ENCODE data around the gene RERE. TPM values are rescaled to one million over a fixed set of nuclear protein-coding genes. Genes with fewer than 3 reads are reported as not detected.
"Not testable (repeated sequence)": the region's sequence is repeated elsewhere in the genome, so short reads cannot be mapped to it uniquely, and the experiment has no call there.

Gene RERE
- total and polyA plus RNA-seq, 4 donors: 26.8 to 133 (median 82.7) TPM

DNA sequence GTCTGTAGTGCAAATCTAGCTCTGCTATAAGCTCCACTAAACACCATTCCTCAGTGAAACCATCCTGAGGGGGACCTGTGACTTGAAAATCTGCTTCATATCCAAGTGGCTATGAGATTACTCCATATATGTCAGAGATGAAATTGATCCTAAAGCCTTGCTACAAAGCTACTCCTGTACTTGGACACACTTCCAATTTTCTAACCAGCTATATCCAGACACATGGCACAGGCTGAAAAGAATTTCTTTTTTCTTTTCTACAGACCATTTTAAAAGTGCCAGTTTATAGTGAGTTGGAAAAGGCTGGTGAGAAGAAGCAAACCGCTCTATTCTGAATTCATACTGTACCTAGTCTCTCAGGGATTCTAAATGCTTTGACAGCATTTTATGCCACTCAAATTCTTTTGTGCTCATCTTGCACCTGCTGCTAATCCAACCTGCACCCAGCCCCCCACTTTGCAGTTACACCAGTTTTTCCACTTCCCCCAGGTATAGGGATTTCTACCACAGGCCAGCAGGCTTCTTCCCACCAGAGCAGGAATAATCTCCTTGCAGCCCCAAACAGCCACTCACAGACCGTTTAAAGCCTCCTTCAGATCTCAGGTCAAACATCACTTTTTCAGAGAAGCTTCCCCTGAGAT lies 112.5 kb downstream of the RERE start:
- Histone ChIP-seq H3K4me3 (ENCODE audit: low read length in 2 of 2) (no peak overlapping the region), H3K4me1 (ENCODE audit: control insufficient read depth in 1 of 2, insufficient read depth in 2 of 2, low read length in 2 of 2) (no peaks in the 10 kb centered on the region), H3K36me3 (ENCODE audit: control insufficient read depth in 1 of 2, insufficient read depth in 2 of 2, low read length in 1 of 2) (no peaks in the 10 kb centered on the region), H3K27me3 (ENCODE audit: control insufficient read depth in 1 of 2, insufficient read depth in 2 of 2, low read length in 1 of 2) (no peaks in the 10 kb centered on the region), H3K9me3 (ENCODE audit: control insufficient read depth, low read length) (no peaks in the 10 kb centered on the region), H3K27ac (ENCODE audit: low read depth in 1 of 2, low read length in 2 of 2) (no peak overlapping the region)
- ATAC-seq (ENCODE audit: low FRiP score): no peak
- intact Hi-C loops (cut with DNase I): loop anchor here in 1 of 2 donors (10.0 kb wide), 1 partner anchor 280 kb away; no protein-coding TSS in a partner anchor
- DNase-seq: no peak
- WGBS, 2 donors: 37 to 43% methylated on average over 2 of the region's 2 CpGs

DNA sequence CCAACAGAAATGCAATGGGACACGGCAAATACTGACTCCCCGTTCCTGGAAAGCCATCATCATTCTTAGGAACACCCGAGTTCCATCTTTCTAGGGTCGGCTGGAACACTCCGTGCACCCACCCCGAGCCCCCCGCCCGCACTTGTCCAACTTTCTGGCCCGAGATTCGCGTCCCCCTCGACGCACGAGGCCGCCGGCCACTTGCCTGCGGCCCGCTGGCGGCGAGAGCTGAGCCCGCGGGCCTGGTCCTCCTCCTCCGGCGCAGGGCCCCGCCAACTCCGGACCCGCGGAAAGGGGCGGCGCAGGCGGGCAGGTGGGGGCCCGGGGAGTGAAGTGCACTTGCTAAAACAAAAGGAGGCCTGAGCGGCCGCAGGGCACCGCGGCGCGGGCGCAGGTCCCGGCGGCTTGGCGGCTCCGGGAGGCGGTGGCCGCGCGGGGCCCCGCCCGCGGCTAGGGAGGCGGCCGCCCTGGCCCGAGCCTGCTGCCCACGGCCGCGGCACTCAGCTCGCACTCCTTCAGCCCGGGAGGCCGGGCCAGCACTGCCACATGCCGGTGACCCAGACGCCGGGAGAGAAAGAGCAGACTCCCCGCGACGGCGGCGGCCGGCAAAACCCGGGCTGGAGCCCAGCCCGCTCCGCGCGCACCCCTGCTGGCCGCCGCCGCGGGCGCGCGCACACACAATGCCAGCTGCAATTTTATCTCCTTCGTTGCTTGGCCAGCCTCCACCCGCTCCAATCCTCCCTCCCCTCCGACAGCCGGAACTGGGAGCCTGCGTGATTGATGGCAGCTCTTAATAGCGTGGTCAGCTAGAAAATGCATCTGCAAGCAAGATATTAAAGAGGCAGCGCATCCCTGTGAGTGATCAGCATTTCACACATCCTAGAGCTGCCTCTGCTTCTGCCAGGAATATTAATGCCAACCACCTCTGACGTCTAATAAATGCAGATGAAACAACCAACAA lies 114.3 kb downstream of the RERE start:
- H3K27me3 ChIP-seq (ENCODE audit: control insufficient read depth in 1 of 2, insufficient read depth in 2 of 2, low read length in 1 of 2): no peaks in the 10 kb centered on the region
- peak overlapping the region; percentile 93 for H3K4me3 ChIP-seq (ENCODE audit: low read length in 2 of 2)
- DNase-seq: peak; percentile 93 to 96
- H3K36me3 ChIP-seq (ENCODE audit: control insufficient read depth in 1 of 2, insufficient read depth in 2 of 2, low read length in 1 of 2): no peaks in the 10 kb centered on the region
- H3K4me1 ChIP-seq (ENCODE audit: control insufficient read depth in 1 of 2, insufficient read depth in 2 of 2, low read length in 2 of 2): no peaks in the 10 kb centered on the region
- WGBS, 2 donors: 0 to 1% methylated on average over 62 to 88 of the region's 88 CpGs
- intact Hi-C loops (cut with DNase I): loop anchor here in 1 of 2 donors (10.0 kb wide), 1 partner anchor 278 kb away; no protein-coding TSS in a partner anchor
- H3K27ac ChIP-seq (ENCODE audit: low read depth in 1 of 2, low read length in 2 of 2): peak overlapping the region; percentile 49 to 64
- no peaks in the 10 kb centered on the region for H3K9me3 ChIP-seq (ENCODE audit: control insufficient read depth, low read length)
- peak; percentile 94 for ATAC-seq (ENCODE audit: low FRiP score)

DNA sequence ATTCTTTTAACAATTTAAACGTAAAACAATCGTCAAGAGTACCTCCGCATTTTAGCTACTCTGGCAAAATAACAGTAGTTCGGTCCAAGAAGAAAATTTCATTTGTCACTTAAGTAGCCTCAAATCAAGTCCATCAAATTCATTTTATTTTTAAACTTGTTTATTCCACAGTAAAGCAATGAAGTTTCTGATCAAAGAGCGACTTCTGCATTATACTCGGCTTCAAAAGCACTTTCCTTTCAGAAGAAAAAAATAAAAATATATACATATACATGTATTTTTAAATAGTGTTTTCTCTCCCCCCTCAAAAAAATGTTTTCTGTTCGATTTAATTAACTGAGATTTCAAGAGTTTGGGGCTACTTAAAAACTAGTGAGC lies 115.0 kb downstream of the RERE start:
- 6 to 7% methylated on average over 7 of the region's 7 CpGs for WGBS, 2 donors
- ATAC-seq (ENCODE audit: low FRiP score): no peak
- no peaks in the 10 kb centered on the region for H3K9me3 ChIP-seq (ENCODE audit: control insufficient read depth, low read length)
- DNase-seq: no peak
- intact Hi-C loops (cut with DNase I): loop anchor here in 1 of 2 donors (10.0 kb wide), 1 partner anchor 278 kb away; no protein-coding TSS in a partner anchor
- no peak overlapping the region for H3K27ac ChIP-seq (ENCODE audit: low read depth in 1 of 2, low read length in 2 of 2)
- peak overlapping the region; percentile 93 for H3K4me3 ChIP-seq (ENCODE audit: low read length in 2 of 2)
- no peaks in the 10 kb centered on the region for H3K27me3 ChIP-seq (ENCODE audit: control insufficient read depth in 1 of 2, insufficient read depth in 2 of 2, low read length in 1 of 2)
- H3K4me1 ChIP-seq (ENCODE audit: control insufficient read depth in 1 of 2, insufficient read depth in 2 of 2, low read length in 2 of 2): no peaks in the 10 kb centered on the region
- no peaks in the 10 kb centered on the region for H3K36me3 ChIP-seq (ENCODE audit: control insufficient read depth in 1 of 2, insufficient read depth in 2 of 2, low read length in 1 of 2)

DNA sequence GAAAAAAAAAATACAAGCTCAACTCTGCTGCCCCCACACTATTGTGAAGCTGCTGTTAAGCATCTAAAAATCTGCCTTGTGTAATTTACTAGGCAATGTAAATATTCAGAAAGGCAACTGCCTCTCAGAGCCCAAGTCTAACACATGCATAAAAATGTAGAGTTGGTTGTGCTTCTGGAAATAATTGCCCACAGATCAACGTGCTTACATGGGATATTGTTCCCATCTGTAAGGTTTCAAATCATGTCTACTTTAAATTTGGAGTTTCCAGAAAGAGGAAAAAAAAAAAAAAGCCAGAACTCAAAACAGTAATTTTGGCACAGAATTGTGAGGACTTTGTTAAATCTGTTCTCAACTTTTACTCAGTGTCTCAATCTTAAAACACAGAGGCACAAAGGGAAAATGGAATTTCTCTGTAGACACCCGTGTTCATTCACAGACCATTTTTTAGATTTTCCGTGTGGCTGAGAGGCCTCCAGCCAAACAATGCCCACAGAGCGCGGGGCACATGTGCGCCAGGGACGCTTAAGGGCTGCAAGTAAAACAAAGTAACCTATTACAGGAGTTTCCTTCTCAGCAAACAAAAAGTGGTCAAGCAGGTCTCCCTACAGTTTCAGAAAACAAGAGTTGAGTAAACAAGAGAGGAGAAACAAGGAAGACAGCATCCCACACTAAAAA lies 115.5 kb downstream of the RERE start:
- H3K9me3 ChIP-seq (ENCODE audit: control insufficient read depth, low read length): no peaks in the 10 kb centered on the region
- peak overlapping the region; percentile 23 to 93 for H3K4me3 ChIP-seq (ENCODE audit: low read length in 2 of 2)
- DNase-seq (no peak), ATAC-seq (ENCODE audit: low FRiP score) (peak; percentile 42)
- intact Hi-C loops (cut with DNase I): loop anchor here in 1 of 2 donors (10.0 kb wide), 1 partner anchor 277 kb away; no protein-coding TSS in a partner anchor
- H3K27me3 ChIP-seq (ENCODE audit: control insufficient read depth in 1 of 2, insufficient read depth in 2 of 2, low read length in 1 of 2): no peaks in the 10 kb centered on the region
- no peaks in the 10 kb centered on the region for H3K4me1 ChIP-seq (ENCODE audit: control insufficient read depth in 1 of 2, insufficient read depth in 2 of 2, low read length in 2 of 2)
- WGBS, 2 donors: 3 to 7% methylated on average over 7 of the region's 7 CpGs
- H3K27ac ChIP-seq (ENCODE audit: low read depth in 1 of 2, low read length in 2 of 2): no peak overlapping the region
- H3K36me3 ChIP-seq (ENCODE audit: control insufficient read depth in 1 of 2, insufficient read depth in 2 of 2, low read length in 1 of 2): no peaks in the 10 kb centered on the region

DNA sequence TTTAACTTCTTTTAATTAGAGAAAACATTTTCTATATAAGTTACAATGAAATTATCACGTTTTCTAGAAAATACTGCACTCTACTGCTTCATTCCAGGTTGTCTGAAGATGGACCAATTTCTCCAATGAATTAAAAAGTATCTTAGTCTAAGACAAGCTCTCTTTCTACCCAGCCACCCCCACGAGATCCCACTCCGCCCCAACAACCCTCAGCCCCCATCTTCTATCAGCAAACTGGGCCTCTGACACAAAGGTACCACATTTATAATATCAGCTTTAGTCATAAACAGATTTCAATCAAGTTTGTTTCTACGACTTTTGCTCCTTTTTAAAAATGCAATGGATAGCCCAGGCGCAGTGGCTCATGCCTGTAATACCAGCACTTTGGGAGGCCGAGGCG lies 117.8 kb downstream of the RERE start:
- Histone ChIP-seq H3K27ac (ENCODE audit: low read depth in 1 of 2, low read length in 2 of 2) (no peak overlapping the region), H3K4me1 (ENCODE audit: control insufficient read depth in 1 of 2, insufficient read depth in 2 of 2, low read length in 2 of 2) (no peaks in the 10 kb centered on the region), H3K27me3 (ENCODE audit: control insufficient read depth in 1 of 2, insufficient read depth in 2 of 2, low read length in 1 of 2) (no peaks in the 10 kb centered on the region), H3K4me3 (ENCODE audit: low read length in 2 of 2) (no peak overlapping the region), H3K9me3 (ENCODE audit: control insufficient read depth, low read length) (no peaks in the 10 kb centered on the region), H3K36me3 (ENCODE audit: control insufficient read depth in 1 of 2, insufficient read depth in 2 of 2, low read length in 1 of 2) (no peaks in the 10 kb centered on the region)
- ATAC-seq (ENCODE audit: low FRiP score) (no peak), DNase-seq (no peak)
- WGBS, 2 donors: 93 to 96% methylated on average over 7 of the region's 7 CpGs
- intact Hi-C loops (cut with DNase I): loop anchor here in 1 of 2 donors (10.0 kb wide), 1 partner anchor 275 kb away; no protein-coding TSS in a partner anchor

DNA sequence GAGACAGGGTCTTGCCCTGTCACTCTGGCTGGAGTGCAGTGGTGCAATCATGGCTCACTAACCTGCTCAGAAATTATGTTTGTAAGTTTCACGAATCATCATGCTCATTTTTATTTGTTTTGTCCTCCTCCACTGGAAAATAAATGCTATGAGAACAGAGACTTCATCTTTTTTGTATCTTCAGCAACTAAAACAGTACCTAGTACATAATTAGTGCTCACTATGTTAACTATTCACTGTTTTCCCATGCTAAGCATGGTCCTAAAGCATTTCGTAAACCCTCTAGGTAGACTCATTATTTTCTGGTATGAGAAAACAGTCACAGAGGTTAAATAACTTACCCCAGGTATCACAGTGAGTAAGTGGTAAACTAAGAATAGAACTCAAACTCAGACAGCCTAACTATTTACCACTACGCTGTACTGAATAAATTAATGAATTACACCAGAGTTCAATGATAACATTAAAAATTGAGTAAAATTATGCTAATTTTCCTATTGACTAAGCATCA lies 118.4 kb downstream of the RERE start:
- 94 to 96% methylated on average over 3 of the region's 3 CpGs for WGBS, 2 donors
- intact Hi-C loops (cut with DNase I): no loop called here
- ATAC-seq (ENCODE audit: low FRiP score) (no peak), DNase-seq (no peak)
- Histone ChIP-seq H3K4me1 (ENCODE audit: control insufficient read depth in 1 of 2, insufficient read depth in 2 of 2, low read length in 2 of 2) (no peaks in the 10 kb centered on the region), H3K27ac (ENCODE audit: low read depth in 1 of 2, low read length in 2 of 2) (no peak overlapping the region), H3K27me3 (ENCODE audit: control insufficient read depth in 1 of 2, insufficient read depth in 2 of 2, low read length in 1 of 2) (no peaks in the 10 kb centered on the region), H3K9me3 (ENCODE audit: control insufficient read depth, low read length) (no peaks in the 10 kb centered on the region), H3K4me3 (ENCODE audit: low read length in 2 of 2) (no peak overlapping the region), H3K36me3 (ENCODE audit: control insufficient read depth in 1 of 2, insufficient read depth in 2 of 2, low read length in 1 of 2) (no peaks in the 10 kb centered on the region)

DNA sequence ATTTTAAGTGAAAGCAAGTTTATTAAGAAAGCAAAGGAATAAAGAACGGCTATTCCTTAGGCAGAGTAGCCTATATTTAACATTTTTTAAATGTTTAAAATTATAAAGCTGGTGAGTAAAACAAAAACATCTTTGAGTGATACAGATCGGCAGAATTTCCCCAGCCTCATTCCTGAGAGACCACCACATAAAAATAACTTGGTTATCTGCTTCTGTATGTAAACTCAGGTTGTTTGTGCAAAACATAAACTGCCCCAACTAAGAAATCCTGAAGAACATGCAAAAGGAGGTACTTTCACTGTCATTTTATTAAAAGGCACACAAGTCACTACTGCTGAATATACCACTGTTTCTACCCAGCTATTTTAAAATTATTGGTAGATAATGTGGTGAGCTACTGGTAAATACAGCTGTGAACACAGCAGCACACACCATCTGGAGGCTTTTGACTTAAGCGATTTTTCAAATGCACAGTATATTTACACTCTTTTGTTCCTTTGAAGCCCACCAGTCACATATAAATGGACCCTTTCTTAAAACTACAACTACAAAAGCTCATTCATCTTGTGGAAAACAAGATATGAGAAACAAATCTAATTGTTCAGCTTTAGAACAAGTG lies 119.3 kb downstream of the RERE start:
- intact Hi-C loops (cut with DNase I): no loop called here
- no peaks in the 10 kb centered on the region for H3K27me3 ChIP-seq (ENCODE audit: control insufficient read depth in 1 of 2, insufficient read depth in 2 of 2, low read length in 1 of 2)
- no peaks in the 10 kb centered on the region for H3K4me1 ChIP-seq (ENCODE audit: control insufficient read depth in 1 of 2, insufficient read depth in 2 of 2, low read length in 2 of 2)
- no peak overlapping the region for H3K27ac ChIP-seq (ENCODE audit: low read depth in 1 of 2, low read length in 2 of 2)
- no peak for DNase-seq
- H3K9me3 ChIP-seq (ENCODE audit: control insufficient read depth, low read length): no peaks in the 10 kb centered on the region
- WGBS, 2 donors: 66% methylated on average over 3 of the region's 3 CpGs
- H3K36me3 ChIP-seq (ENCODE audit: control insufficient read depth in 1 of 2, insufficient read depth in 2 of 2, low read length in 1 of 2): no peaks in the 10 kb centered on the region
- no peak overlapping the region for H3K4me3 ChIP-seq (ENCODE audit: low read length in 2 of 2)
- ATAC-seq (ENCODE audit: low FRiP score): no peak

DNA sequence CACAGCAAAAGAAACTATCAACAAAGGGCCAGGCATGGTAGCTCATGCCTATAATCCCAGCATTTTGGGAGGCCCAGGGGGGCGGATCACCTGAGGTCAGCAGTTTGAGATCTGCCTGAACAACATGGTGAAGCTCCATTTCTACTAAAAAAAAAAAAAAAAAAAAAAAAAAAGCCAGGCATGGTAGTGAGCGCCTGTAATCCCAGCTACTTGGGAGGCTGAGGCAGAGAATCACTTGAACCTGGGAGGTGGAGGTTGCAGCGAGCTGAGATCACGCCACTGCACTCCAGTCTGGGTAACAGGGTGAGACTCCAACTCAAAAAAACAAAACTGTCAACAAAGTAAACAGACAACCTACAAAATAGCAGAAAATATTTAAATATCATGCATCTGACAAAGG lies 122.0 kb downstream of the RERE start:
- H3K4me1 ChIP-seq (ENCODE audit: control insufficient read depth in 1 of 2, insufficient read depth in 2 of 2, low read length in 2 of 2); intact Hi-C loops (cut with DNase I); H3K9me3 ChIP-seq (ENCODE audit: control insufficient read depth, low read length); ATAC-seq (ENCODE audit: low FRiP score); H3K27me3 ChIP-seq (ENCODE audit: control insufficient read depth in 1 of 2, insufficient read depth in 2 of 2, low read length in 1 of 2); H3K27ac ChIP-seq (ENCODE audit: low read depth in 1 of 2, low read length in 2 of 2); DNase-seq; H3K4me3 ChIP-seq (ENCODE audit: low read length in 2 of 2); H3K36me3 ChIP-seq (ENCODE audit: control insufficient read depth in 1 of 2, insufficient read depth in 2 of 2, low read length in 1 of 2): not testable (repeated sequence)
- WGBS, 2 donors: 91 to 99% methylated on average over 4 of the region's 4 CpGs
